ENCODE data around the gene COPG1.
"Not testable (repeated sequence)": the region's sequence is repeated elsewhere in the genome, so short reads cannot be mapped to it uniquely, and the experiment has no call there.

COPG1 gene

GRCh38 chr3:129249284-129250065, at the start of gene COPG1:
COPG1 (plus strand) TSS chr3:129249606; CDS start chr3:129249710, 104 bp downstream.
- DNase-seq, result peak; percentile 87

- DNase-seq, result no peak
These were observed 44.9 kb upstream of the COPG1 start for GRCh38 chr3:129204473-129204872.

GRCh38 chr3:129205109-129205832, 44.1 kb upstream of the COPG1 start:
- no peak for DNase-seq

DNA sequence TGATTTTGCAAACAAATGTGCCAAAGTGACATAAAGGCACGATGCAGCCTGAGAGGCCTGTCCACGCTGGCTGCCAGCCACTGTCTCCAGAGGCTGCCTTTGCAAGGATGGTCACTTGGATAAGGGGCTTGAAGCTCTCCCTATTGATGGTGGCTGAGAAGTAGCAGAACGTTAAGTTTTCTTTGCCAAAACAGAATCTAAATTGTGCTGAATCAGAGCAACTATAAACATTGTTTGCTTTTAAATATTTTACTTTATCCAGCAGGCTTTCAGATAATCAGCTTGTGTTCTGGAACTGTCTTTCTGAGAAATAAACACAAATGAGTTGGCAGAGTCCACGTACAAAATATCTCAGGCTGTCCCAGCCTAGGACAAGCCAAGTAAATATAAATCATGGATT, 41.9 kb upstream of the COPG1 start:
- DNase-seq, result no peak

DNA sequence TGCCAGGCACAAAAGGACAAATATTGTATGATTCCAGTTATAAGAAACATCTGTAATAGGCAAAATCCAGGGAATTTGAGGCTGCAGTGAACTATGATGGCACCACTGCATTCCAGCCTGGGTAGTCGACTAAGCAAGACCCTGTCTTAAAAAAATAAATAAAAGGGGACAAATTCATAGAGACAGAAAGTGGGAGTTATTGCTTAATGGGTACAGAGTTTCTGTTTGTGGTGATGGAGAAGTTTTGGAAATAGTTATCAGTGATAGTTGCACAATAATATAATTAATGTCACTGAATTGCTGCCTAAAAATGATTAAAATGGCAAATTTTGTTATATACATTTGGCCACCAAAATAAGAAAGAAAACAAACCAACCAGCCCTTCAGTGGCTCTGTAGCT, 38.1 kb upstream of the COPG1 start:
- no peak for DNase-seq

- peak; percentile 49 for DNase-seq
These were observed 37.6 kb upstream of the COPG1 start for GRCh38 chr3:129211772-129212171.

DNA sequence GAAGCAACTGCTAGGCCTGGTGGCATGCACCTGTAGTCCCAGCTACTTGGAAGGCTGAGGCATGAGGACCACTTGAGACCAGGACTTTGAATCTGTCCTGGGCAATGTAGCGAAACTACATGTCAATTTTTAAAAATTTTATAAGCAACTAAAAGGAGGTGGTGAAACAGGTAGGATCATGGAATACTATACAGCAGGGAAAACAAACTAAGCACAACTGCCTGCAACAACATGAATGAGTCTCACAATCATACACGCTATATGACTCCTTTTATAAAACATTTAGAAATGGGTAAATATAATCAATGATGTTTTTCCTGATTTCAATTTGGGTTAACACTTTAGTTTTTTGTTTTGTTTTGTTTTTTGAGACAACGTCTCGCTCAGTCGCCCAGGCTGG, 36.2 kb upstream of the COPG1 start:
- DNase-seq, result no peak

- no peak for DNase-seq
These were observed 30.7 kb upstream of the COPG1 start for GRCh38 chr3:129218742-129219141.

DNA sequence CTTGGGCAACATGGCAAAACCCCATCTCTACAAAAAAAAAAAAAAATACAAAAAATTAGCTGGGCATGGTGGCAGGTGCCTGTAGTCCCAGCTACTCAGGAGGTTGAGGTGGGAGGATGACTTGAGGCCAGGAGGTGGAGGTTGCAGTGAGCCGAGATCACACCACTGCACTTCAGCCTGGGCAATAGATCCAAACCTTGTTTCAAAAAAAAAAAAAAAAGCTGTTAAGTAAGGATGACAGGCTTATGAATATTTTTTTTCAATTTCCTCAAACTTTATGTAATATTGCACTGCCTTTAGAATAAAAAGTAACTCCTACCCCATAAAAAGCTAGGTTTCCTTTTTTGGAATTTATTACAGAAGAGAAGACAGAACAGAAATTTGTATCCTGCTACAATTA, 25.0 kb upstream of the COPG1 start:
- not testable (repeated sequence) for DNase-seq

DNA sequence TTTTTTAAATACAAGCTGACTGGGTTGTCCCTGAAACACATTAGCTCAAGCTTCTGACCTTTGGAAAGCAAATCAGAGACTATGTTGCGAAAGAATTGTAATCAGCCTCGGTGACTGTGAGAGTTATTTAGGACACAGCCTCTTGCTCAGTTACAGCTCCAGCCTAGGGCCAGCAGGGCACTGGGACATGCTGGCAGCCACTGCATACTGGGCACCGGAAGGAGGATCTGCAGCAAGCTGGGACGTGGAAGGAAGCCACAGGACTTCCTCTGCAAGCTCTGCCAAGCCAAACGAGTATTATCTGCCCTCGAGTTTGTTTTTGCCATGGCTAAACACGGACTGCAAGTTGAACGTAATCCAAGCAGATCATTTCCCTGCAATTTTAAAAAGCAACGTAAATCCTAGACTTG, 24.4 kb upstream of the COPG1 start:
- DNase-seq, result peak; percentile 6

- DNase-seq, result no peak
These were observed 23.0 kb upstream of the COPG1 start for GRCh38 chr3:129226374-129226773.

DNA sequence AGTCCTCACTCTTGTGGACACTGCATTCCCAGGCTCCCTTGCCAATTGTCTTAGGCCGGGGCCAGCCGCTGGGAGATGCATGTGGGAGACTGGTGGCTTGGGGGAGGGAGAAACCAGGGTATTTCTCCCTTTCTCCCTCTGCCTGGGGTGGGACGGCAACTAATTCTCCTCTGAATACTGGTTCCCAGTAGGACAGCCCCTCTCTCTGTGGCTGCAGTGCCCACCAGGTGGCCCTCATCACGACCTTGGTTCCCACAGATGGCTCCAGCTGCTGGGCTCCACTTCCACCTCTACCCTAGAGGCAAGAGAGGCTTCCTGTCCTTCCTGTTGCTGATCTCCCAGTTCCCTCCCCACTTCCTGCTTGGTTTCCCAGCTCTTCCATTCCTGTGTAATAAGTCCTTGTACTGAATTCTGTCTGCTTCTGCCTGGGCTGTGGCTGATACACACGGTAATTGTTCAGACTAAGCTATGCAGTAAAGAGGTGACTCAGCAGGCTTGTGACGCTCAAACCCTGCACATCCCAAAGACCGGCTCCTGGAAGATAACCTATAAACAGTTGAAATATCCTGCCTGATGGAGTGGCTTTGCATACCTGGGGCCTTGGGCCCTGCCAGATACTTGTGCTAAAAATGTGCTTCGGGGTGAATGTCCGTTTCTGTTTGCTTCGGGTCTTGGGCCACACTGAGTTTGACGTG, 20.4 kb upstream of the COPG1 start:
- DNase-seq, result no peak

- no peak for DNase-seq
These were observed 18.9 kb upstream of the COPG1 start for GRCh38 chr3:129230311-129231019.

GRCh38 chr3:129231331-129232119, 17.9 kb upstream of the COPG1 start:
- DNase-seq, result no peak

DNA sequence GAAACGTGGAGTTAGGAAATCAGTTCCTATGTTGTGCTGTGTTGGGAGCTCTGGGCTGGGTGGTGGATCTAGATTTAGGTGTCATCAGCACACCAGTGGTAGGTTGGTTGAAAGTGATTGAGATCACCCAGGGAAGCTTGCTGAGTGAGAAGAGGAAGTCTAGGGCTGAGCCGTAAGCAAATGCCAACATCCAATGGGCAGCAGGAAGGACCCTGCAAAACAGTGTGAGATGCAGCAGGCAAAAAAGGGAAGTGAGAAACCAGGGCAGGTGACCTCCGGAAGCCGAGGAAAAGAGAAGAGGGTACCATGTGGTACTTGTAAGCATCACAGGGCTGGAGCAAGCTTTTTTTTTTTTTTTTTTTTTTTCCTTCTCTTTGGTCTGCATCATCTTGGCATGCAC, 15.9 kb upstream of the COPG1 start:
- DNase-seq, result no peak

GRCh38 chr3:129234441-129234840, 15.0 kb upstream of the COPG1 start:
- DNase-seq, result no peak

- no peak for DNase-seq
These were observed 14.0 kb upstream of the COPG1 start for GRCh38 chr3:129235344-129235917.

DNA sequence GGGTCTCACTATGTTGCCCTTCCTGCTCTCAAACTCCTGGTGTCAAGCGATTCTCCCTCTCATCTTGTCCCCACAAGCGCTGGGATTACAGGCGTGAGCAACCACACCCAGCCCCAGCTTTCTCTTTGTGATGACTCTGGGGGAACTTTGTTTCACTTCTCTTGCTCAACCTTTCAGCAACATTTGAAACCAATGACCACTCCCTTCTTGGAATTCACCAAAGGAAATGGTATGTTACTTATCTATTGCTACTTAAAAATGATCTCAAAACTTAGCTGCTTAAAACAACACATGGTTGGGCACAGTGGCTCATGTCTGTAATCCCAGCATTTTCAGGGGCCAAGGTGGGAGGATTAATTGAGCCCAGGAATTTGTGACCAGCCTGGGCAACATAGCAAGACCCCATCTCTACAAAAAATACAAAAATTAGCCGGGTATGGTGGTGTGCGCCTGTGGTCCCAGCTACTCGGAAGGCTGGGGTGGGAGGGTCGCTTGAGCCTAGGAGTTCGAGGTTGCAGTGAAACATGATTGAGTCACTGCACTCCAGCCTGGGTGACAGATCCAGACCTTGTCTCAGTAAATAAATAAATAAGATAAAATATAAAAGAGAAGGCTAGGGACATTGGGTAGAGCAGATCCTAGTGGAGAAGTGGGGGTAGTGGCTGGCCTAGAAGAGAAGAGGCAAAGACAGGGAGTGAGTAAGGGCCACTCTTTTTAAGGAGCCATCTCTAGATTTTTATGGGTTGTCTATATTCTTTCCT, 10.3 kb upstream of the COPG1 start:
- DNase-seq, result no peak

GRCh38 chr3:129239991-129240390, 9.4 kb upstream of the COPG1 start:
- no peak for DNase-seq

GRCh38 chr3:129240436-129240835, 9.0 kb upstream of the COPG1 start:
- no peak for DNase-seq

DNA sequence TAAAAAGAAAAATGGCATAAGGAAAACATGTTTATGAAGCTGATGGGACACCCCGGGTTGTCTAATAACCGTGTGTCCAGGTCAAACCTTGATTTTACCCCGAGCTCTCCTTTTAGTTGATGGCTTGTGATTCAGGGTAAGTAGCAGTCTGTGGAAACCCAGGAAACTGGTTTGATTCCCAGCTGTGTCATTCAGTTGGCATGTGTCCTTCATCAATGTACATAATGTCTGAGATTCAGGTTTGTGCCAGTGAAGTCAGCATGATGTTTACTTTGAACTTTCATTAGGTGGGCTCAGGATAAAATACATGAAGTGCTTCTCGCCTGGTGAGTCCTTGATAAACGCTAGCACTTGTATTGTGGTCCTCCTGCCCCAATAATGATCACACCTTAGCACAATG, 4.3 kb upstream of the COPG1 start:
- no peak for DNase-seq
